Activated CD4-positive, alpha-beta T cell treated with anti-CD3 and anti-CD28 coated beads, Interleukin-2, amount 10 ng/mL, durations not matched to agents 24 days and 14 days (primary cell): ENCODE results near the gene SESN1. TPM values are rescaled to one million over a fixed set of nuclear protein-coding genes. Genes with fewer than 3 reads are reported as not detected.

Source experiments
- DNase-seq: peaks from one replicate; pipeline ENCODE4 v3.0.0; 2022
- H3K27ac Mint-ChIP-seq: one replicate; pipeline ENCODE4 v1.8.0; 2022; ENCODE audit warnings: mild to moderate bottlenecking, mixed read lengths
- H3K27me3 Mint-ChIP-seq: one replicate; pipeline ENCODE4 v1.8.0; 2022; ENCODE audit warnings: mixed read lengths
- H3K36me3 Mint-ChIP-seq: one replicate; pipeline ENCODE4 v1.8.0; 2022; ENCODE audit warnings: low read depth, mild to moderate bottlenecking, mixed read lengths
- H3K4me1 Mint-ChIP-seq: one replicate; pipeline ENCODE4 v1.8.0; 2021; ENCODE audit warnings: mixed read lengths
- H3K4me3 Mint-ChIP-seq: one replicate; pipeline ENCODE4 v1.8.0; 2022; ENCODE audit warnings: mild to moderate bottlenecking, moderate library complexity, mixed read lengths
- H3K9me3 Mint-ChIP-seq: one replicate; pipeline ENCODE4 v1.8.0; 2021; ENCODE audit warnings: mixed read lengths
- intact Hi-C: fragments of 100-400 bp; cut with micrococcal nuclease; formaldehyde crosslinking; loops from one replicate; pipeline ENCODE4 v1.15.1; 2023
- total RNA-seq: library from RNA; stranded (reverse); gene quantifications from 2 replicates; pipeline ENCODE4 v1.2.3, GENCODE V29; 2022

Gene SESN1
- total RNA-seq, 1 donor from 2014 or later, result 11.5 TPM

DNA sequence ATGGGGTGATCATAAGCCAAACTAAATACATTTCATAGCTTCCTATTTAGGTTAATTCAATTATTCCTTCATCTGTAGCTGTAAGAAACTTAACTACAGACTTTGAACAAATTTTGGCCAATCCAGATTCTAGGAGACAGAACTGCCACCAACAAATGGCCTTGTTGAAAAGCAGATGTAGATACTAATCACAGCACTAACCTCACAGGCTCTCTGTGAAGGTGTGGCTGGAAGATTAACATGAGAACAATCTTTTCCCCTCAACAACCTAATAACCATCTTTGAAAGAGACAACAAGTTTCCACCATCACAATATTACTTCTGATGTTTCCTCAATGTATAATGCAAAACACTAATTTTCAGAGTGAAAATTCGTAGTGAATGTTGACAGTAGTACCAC, 87.8 kb downstream of the SESN1 start:
- Mint-ChIP-seq H3K27me3 (no peaks in the 10 kb centered on the region), H3K9me3 (no peaks in the 10 kb centered on the region), H3K4me1 (peaks cover 29% of the 10 kb centered on the region), H3K36me3 (peaks cover 5% of the 10 kb centered on the region), H3K27ac (no peak overlapping the region), H3K4me3 (peak overlapping the region; percentile 10)
- intact Hi-C loops, result loop anchor here (5.0 kb wide), 2 partner anchors 50 to 65 kb away; no protein-coding TSS in a partner anchor
- DNase-seq, result no peak

- intact Hi-C loops, result no loop called here
- no peaks in the 10 kb centered on the region for H3K9me3 Mint-ChIP-seq
- no peak overlapping the region for H3K4me3 Mint-ChIP-seq
- H3K36me3 Mint-ChIP-seq, result peaks cover 14% of the 10 kb centered on the region
- DNase-seq, result no peak
- no peak overlapping the region for H3K27ac Mint-ChIP-seq
- H3K27me3 Mint-ChIP-seq, result no peaks in the 10 kb centered on the region
- H3K4me1 Mint-ChIP-seq, result peaks cover 17% of the 10 kb centered on the region
Measured at GRCh38 chr6:109002882-109003281, 91.8 kb downstream of the SESN1 start.

GRCh38 chr6:109002051-109002697, 92.5 kb downstream of the SESN1 start:
- intact Hi-C loops, result no loop called here
- Mint-ChIP-seq H3K36me3 (peaks cover 17% of the 10 kb centered on the region), H3K4me1 (peaks cover 15% of the 10 kb centered on the region), H3K27ac (no peak overlapping the region), H3K27me3 (no peaks in the 10 kb centered on the region), H3K9me3 (no peaks in the 10 kb centered on the region), H3K4me3 (no peak overlapping the region)
- DNase-seq, result no peak

DNA sequence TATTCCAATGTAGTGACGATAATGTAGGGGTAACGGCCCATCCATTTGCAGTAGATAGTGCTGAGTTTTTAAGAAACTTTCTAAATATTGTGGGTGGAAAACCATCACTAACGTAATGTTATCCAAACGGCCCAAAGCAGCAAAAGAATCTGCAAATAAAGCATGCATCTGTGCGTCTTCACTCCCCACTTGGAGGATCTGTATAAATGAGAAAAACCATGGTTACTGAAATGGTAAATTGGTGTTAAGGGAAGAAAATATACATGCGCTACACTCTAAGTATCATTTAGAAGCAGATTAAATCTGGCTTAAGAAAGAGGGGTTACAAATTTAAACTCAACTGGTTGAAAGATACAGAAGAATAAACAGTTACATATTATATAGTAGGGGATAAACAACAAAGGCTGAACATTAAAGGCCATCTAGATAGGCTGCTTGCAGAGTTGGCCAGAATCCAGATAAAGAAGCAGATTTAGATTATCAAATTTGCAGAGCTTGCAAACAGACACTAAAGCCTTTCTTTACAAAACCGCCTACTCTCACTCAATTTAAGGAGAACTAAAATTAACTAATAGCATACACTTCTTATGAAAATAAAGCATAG, 93.3 kb downstream of the SESN1 start:
- H3K36me3 Mint-ChIP-seq, result peaks cover 18% of the 10 kb centered on the region
- H3K27ac Mint-ChIP-seq, result no peak overlapping the region
- H3K4me1 Mint-ChIP-seq, result peaks cover 7% of the 10 kb centered on the region
- no peak for DNase-seq
- H3K27me3 Mint-ChIP-seq, result no peaks in the 10 kb centered on the region
- intact Hi-C loops, result no loop called here
- H3K4me3 Mint-ChIP-seq, result no peak overlapping the region
- no peaks in the 10 kb centered on the region for H3K9me3 Mint-ChIP-seq

GRCh38 chr6:109000289-109000688, 94.4 kb downstream of the SESN1 start:
- no peak for DNase-seq
- no peaks in the 10 kb centered on the region for H3K9me3 Mint-ChIP-seq
- intact Hi-C loops, result no loop called here

GRCh38 chr6:108999428-108999827, 95.2 kb downstream of the SESN1 start:
- H3K9me3 Mint-ChIP-seq, result no peaks in the 10 kb centered on the region
- no peak for DNase-seq
- intact Hi-C loops, result no loop called here
- H3K27me3 Mint-ChIP-seq, result no peaks in the 10 kb centered on the region
- peaks cover 16% of the 10 kb centered on the region for H3K36me3 Mint-ChIP-seq
- peaks cover 2% of the 10 kb centered on the region for H3K4me1 Mint-ChIP-seq
- H3K27ac Mint-ChIP-seq, result no peak overlapping the region
- H3K4me3 Mint-ChIP-seq, result no peak overlapping the region

More at GRCh38 chr6:109000289-109000688, 94.4 kb downstream of the SESN1 start:
- Mint-ChIP-seq H3K4me1 (peaks cover 6% of the 10 kb centered on the region), H3K4me3 (no peak overlapping the region), H3K27ac (no peak overlapping the region), H3K27me3 (no peaks in the 10 kb centered on the region), H3K36me3 (peaks cover 16% of the 10 kb centered on the region)

DNA sequence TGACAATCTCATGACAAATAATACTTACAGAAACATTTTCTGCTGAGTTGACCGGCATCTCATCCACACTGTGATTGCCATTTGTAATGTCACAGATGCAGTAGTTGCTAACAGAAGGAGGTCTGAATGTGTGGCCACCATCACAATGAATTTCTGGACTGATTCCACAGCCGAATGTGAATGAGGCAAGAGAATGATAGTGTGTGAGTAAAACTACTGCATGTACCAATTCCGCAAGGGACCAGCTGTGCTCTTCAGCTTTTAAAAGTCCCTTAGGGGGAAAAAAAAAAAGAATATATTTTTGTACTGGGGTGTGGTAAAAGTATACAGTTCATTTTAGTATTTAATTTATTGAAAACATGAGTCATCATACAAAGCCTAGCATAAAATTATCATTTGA, 96.2 kb downstream of the SESN1 start:
- DNase-seq, result no peak
- no peak overlapping the region for H3K4me3 Mint-ChIP-seq
- no peaks in the 10 kb centered on the region for H3K27me3 Mint-ChIP-seq
- no peak overlapping the region for H3K27ac Mint-ChIP-seq
- peaks cover 18% of the 10 kb centered on the region for H3K36me3 Mint-ChIP-seq
- H3K4me1 Mint-ChIP-seq, result peaks cover 2% of the 10 kb centered on the region
- H3K9me3 Mint-ChIP-seq, result no peaks in the 10 kb centered on the region
- intact Hi-C loops, result no loop called here

- no peaks in the 10 kb centered on the region for H3K4me1 Mint-ChIP-seq
- H3K27ac Mint-ChIP-seq, result no peak overlapping the region
- no peak overlapping the region for H3K4me3 Mint-ChIP-seq
- DNase-seq, result no peak
- intact Hi-C loops, result no loop called here
- H3K36me3 Mint-ChIP-seq, result peaks cover 25% of the 10 kb centered on the region
- H3K9me3 Mint-ChIP-seq, result no peaks in the 10 kb centered on the region
- no peaks in the 10 kb centered on the region for H3K27me3 Mint-ChIP-seq
Measured at GRCh38 chr6:108996208-108996607, 98.4 kb downstream of the SESN1 start.

DNA sequence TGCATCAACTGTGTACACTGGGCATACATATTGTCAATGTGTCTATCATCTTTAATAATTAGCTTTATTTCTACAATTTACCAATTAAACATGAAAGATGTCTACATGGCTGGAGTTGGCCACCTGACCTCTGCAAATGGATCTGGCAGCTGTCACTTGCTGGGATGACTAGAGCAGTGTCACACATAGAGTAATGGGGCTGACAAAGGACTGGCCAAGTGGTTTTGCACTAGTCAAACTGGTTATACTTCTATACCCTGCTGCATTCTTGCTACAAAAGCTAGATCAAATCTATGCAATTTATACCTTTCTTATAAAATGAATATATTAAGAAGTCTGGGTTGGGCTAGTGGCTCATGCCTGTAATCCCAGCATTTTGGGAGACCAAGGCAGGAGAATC, 99.3 kb downstream of the SESN1 start:
- H3K27ac Mint-ChIP-seq, result no peak overlapping the region
- no peaks in the 10 kb centered on the region for H3K27me3 Mint-ChIP-seq
- DNase-seq, result no peak
- no peaks in the 10 kb centered on the region for H3K9me3 Mint-ChIP-seq
- H3K4me3 Mint-ChIP-seq, result no peak overlapping the region
- intact Hi-C loops, result no loop called here
- H3K4me1 Mint-ChIP-seq, result no peaks in the 10 kb centered on the region
- peaks cover 33% of the 10 kb centered on the region for H3K36me3 Mint-ChIP-seq

DNA sequence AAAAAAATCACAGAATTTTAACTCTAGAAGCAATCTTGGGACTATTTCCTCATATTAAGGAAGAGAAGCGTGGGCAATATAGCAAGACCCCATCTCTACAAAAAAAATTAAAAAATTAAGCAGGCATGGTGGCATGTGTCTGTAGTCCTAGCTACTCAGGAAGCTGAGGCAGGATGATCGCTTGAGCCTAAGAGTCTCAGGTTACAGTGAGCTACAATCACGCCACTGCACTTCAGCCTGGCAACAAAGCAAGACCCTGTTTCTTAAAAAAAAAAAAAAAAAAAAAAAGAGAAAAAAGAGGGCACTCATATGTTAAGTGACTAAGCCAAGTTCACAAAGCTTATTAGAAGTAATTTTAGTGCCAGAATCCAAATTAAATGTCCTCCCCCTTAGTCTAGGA, 100.8 kb downstream of the SESN1 start:
- Mint-ChIP-seq H3K9me3 (no peaks in the 10 kb centered on the region), H3K27ac (no peak overlapping the region), H3K36me3 (peaks cover 38% of the 10 kb centered on the region), H3K4me1 (no peaks in the 10 kb centered on the region), H3K4me3 (no peak overlapping the region), H3K27me3 (no peaks in the 10 kb centered on the region)
- intact Hi-C loops, result no loop called here
- DNase-seq, result no peak

DNA sequence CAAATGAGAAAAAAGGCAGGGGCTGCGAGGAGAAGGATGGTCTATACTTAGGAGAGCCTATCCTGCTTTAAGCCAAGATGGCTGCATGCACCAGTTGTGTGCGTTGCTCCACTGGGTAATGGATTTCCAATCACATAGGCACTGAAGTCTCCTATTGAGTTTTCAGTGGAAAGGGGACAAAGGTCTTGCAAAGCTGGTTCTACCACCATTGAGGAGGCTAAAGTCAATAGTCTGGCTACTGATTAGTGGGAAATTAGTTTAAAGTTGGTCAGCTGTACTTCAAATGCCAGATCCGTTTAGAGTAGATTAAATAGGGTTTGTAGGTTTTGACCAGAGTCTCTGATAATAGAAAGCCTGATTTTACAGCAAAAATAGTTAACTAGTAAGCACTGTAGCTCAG, 104.9 kb downstream of the SESN1 start:
- DNase-seq, result no peak
- Mint-ChIP-seq H3K27ac (no peak overlapping the region), H3K27me3 (no peaks in the 10 kb centered on the region), H3K9me3 (no peaks in the 10 kb centered on the region), H3K4me3 (no peak overlapping the region), H3K4me1 (no peaks in the 10 kb centered on the region), H3K36me3 (peaks cover 47% of the 10 kb centered on the region)
- intact Hi-C loops, result no loop called here

- H3K27ac Mint-ChIP-seq, result no peak overlapping the region
- H3K36me3 Mint-ChIP-seq, result peaks cover 45% of the 10 kb centered on the region
- H3K9me3 Mint-ChIP-seq, result no peaks in the 10 kb centered on the region
- DNase-seq, result no peak
- intact Hi-C loops, result no loop called here
- no peak overlapping the region for H3K4me3 Mint-ChIP-seq
- no peaks in the 10 kb centered on the region for H3K4me1 Mint-ChIP-seq
- H3K27me3 Mint-ChIP-seq, result no peaks in the 10 kb centered on the region
Measured at GRCh38 chr6:108988765-108989164, 105.9 kb downstream of the SESN1 start.

- no peak overlapping the region for H3K27ac Mint-ChIP-seq
- no peak overlapping the region for H3K4me3 Mint-ChIP-seq
- intact Hi-C loops, result no loop called here
- H3K27me3 Mint-ChIP-seq, result no peaks in the 10 kb centered on the region
- H3K36me3 Mint-ChIP-seq, result peaks cover 44% of the 10 kb centered on the region
- H3K4me1 Mint-ChIP-seq, result no peaks in the 10 kb centered on the region
- no peaks in the 10 kb centered on the region for H3K9me3 Mint-ChIP-seq
- DNase-seq, result no peak
Measured at GRCh38 chr6:108988296-108988695, 106.3 kb downstream of the SESN1 start.

GRCh38 chr6:108987156-108987555, 107.5 kb downstream of the SESN1 start:
- H3K4me1 Mint-ChIP-seq, result no peaks in the 10 kb centered on the region
- no peaks in the 10 kb centered on the region for H3K9me3 Mint-ChIP-seq
- DNase-seq, result no peak
- intact Hi-C loops, result no loop called here
- H3K4me3 Mint-ChIP-seq, result no peak overlapping the region
- H3K36me3 Mint-ChIP-seq, result peaks cover 38% of the 10 kb centered on the region
- no peaks in the 10 kb centered on the region for H3K27me3 Mint-ChIP-seq
- no peak overlapping the region for H3K27ac Mint-ChIP-seq

GRCh38 chr6:108985301-108985700, 109.3 kb downstream of the SESN1 start:
- no peak overlapping the region for H3K4me3 Mint-ChIP-seq
- H3K9me3 Mint-ChIP-seq, result peaks cover 4% of the 10 kb centered on the region
- no peaks in the 10 kb centered on the region for H3K4me1 Mint-ChIP-seq
- intact Hi-C loops, result no loop called here
- H3K36me3 Mint-ChIP-seq, result peaks cover 23% of the 10 kb centered on the region
- no peak for DNase-seq
- no peak overlapping the region for H3K27ac Mint-ChIP-seq
- no peaks in the 10 kb centered on the region for H3K27me3 Mint-ChIP-seq
